HG02885 (cell line): Measurements from ENCODE around the gene MRAP.
"Not testable (repeated sequence)": the region's sequence is repeated elsewhere in the genome, so short reads cannot be mapped to it uniquely, and the experiment has no call there.

Source experiments
- ATAC-seq: cut with Tn5 transposase; IDR thresholded peaks from one replicate; pipeline ENCODE4 v1.9.1; 2021; ENCODE audit warnings: mild to moderate bottlenecking; ENCODE audit not compliant: unreplicated experiment, poor library complexity

MRAP gene

GRCh38 chr21:32298658-32299081 is at the start of gene MRAP:
TSS of gene MRAP (plus strand) at chr21:32298855. CDS start at chr21:32298972, 117 bp downstream.
- no peak for ATAC-seq

GRCh38 chr21:32249511-32250280 is 49.0 kb upstream of the MRAP start:
- ATAC-seq, result no peak

DNA sequence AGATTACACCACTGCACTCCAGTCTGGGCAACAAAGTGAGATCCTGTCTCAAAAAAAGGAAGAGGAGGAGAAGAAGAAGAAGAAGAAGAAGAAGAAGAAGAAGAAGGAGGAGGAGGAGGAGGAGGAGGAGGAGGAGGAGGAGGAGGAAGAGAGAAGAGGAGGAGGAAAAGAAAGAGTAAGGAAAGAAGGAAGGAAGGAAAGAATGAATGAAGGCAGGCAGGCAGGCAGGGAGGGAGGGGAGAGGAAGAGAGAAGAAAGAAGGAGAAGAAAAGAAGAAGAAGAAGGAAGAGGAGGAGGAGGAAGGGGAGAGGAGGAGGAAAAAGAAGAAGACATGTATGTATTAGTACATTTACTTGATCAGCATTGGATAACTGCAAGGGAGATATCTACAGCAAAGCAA is 46.5 kb upstream of the MRAP start:
- no peak for ATAC-seq

GRCh38 chr21:32253215-32253641 is 45.4 kb upstream of the MRAP start:
- no peak for ATAC-seq

DNA sequence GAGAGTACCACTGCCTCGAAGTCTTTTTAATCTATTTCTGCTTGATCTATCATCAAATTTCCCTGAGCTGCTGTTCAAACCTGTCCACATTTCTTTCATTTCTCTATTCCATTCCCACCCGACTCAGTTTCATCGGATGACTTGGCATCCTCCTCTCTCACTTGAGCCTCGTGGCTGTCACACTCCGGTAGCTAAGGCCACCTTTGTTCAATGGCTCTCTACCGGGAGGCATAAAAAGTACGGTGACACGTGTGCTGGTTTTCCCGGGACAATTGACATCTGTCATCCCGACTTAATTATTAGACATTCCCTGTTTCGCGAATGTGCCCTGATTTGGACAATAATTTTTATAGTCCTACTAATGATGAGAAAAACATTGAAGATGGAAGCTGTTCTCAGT is 42.4 kb upstream of the MRAP start:
- no peak for ATAC-seq

- no peak for ATAC-seq
Measured at GRCh38 chr21:32256873-32257620, 41.6 kb upstream of the MRAP start.

DNA sequence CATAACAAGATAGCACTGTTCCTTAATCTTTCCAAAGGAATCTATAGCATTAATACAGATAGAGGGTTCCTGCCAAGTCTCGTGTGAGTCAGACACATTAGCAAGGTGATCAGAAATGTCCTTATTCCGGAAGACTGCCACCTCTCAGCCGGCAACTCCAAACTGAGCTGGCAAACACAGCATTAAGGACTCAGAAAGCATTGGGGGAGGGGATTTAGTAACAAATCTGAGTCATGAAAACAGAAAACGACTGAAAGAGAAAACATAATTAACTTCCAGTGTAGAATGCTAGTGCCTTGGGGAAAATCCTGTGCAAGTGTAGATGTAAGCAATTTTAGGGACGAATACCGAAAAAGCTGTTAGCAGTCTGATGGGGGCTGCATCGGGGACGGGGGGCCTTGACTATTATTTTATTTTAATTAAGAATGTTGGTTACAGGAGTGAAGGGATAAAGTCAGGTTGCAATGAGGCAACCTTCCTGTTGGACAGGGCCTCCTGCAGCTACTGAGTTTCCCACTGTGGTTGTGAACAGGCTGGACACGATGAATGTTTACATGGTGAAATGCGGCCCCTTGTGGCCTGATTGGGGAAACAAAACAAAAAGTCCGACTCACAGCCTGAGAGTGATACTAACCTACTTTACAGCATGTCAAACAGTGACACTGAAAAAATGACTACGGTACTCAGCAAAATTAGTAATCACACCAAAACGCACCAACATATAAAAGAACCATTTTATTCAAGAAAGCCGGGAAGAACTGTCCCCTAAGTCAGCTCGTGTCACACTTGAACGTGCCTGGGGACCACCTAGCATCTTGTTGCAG is 40.5 kb upstream of the MRAP start:
- peak; percentile 83 for ATAC-seq

- ATAC-seq, result not testable (repeated sequence)
Measured at GRCh38 chr21:32258786-32259048, 39.9 kb upstream of the MRAP start.

DNA sequence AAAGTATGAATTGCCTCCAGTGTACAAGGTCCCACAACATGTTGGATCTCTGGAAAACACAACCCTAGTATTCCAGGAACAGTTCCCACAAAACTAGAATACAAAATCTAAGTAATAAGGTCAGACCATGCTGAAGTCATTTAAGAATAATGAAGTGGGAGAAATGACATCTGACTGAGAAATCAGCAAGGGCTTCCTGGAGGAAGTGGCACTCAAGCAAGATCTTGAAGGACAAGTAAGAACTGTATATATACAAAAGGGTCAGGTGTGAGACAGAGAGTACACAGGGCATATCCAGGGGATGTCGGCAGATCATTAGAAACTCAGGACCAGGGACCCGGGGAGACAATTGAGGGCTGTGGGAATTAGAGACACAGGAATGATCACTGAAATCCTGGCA is 38.5 kb upstream of the MRAP start:
- ATAC-seq, result no peak

GRCh38 chr21:32261929-32262328 is 36.7 kb upstream of the MRAP start:
- ATAC-seq, result no peak

GRCh38 chr21:32265321-32265720 is 33.3 kb upstream of the MRAP start:
- ATAC-seq, result not testable (repeated sequence)

GRCh38 chr21:32270748-32271147 is 27.9 kb upstream of the MRAP start:
- no peak for ATAC-seq

- ATAC-seq, result no peak
Measured at GRCh38 chr21:32276671-32277070, 22.0 kb upstream of the MRAP start.

DNA sequence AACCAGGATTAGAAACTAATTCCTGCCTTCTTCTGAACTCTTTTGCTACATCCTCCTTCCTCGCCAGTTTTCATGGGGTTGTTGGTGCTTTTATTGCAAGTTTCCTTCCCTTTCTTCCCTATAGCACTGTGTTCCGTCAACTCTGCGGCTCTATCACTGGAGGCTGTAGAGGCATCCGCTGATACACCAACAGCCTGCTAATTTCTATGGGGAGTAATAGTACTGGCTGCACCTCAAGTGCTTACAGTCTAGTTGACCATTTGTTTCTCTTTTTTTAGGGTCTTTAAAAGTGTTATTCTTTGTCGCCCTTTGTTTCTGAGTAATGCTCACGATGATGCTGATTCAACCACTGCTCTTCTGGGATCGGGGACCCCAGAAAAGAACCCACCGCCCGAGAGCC is 20.6 kb upstream of the MRAP start:
- ATAC-seq, result no peak

DNA sequence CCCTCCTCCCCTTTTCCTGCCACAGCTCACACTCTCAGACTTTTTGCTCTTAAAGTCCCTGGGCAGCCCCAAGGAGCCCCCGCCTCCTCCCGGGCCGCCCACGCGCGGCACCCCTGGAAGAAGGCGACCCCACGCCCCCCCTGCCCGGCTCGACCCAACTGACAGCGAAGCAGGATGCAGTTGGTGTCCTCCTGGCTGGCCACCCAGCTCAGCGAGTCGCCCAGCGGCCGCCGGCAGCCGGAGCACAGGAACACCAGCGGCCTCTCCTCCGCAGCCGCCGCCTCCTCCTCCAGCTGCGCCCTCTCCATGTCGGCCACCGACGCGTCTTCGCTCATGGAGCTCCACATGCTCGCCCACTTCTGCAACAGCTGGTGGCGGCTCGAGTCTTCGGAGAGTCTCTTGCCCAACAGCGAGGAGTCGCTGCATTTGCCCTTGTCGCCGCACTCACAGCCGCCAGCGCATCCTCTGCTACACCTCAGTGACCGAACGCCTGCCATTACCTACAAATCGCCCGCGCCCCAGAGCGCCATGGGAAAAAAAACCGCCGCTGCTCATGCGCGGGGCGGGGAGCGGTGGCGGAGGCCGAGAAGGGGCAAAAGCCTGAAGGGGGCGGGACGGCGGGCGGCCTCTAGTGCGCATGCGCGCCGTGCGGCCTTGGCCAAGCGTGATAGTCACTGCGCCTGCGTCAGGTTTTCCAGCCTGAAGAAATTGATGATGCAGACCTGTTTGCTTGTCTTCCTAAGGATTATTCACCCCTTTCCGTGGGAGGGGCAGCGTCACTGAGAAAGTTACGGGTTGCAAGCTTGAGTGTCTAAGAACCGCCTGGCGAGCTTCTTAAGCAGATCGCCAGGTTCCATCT is 19.9 kb upstream of the MRAP start, which contains the start of gene MIS18A:
Gene MIS18A (minus strand): TSS at position 532 of the 859 bp plus-strand sequence. CDS start 35 bp downstream, at position 497.
- ATAC-seq, result peak; percentile 93

GRCh38 chr21:32279377-32279680 is 19.3 kb upstream of the MRAP start:
- peak; percentile 25 for ATAC-seq

- no peak for ATAC-seq
Measured at GRCh38 chr21:32281531-32281930, 17.1 kb upstream of the MRAP start.

DNA sequence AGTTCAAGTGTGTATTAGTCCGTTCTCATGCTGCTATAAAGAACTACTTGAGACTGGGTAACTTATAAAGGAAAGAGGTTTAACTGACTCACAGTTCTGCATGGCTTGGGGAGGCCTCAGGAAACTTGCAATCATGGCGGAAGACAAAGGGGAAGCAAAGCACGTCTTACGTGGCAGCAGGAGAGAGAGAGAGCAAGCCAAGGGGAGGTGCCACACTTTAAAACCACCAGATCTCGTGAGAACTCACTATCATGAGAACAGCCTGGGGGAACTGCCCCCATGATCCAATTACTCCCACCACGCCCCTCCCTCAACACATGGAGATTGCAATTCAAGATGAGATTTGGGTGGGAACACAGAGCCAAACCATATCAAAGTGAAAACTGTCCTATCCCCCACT is 15.7 kb upstream of the MRAP start:
- ATAC-seq, result no peak

- ATAC-seq, result no peak
Measured at GRCh38 chr21:32285476-32285875, 13.2 kb upstream of the MRAP start.

- ATAC-seq, result no peak
Measured at GRCh38 chr21:32297449-32297848, 1.2 kb upstream of the MRAP start.
